ENCODE data around the gene FCN1.

- TF ChIP-seq POLR2AphosphoS5 (IDR thresholded peaks at IDR 0.05) (no peak), CTCF (IDR thresholded peaks at IDR 0.05) (no peak), POLR2A (IDR thresholded peaks at IDR 0.05; ENCODE audit: low read depth) (no peak), EP300 (IDR thresholded peaks at IDR 0.05) (no peak)
Observed at GRCh38 chr9:134909511-134910481, 7.9 kb downstream of the FCN1 start.

Measured in esophagus muscularis mucosa (tissue), 4 donors.